ENCODE results near the gene ITGA2.

GRCh38 chr5:52948418-52949076 is 40.6 kb upstream of the ITGA2 start:
- TF ChIP-seq, protein P1, sequence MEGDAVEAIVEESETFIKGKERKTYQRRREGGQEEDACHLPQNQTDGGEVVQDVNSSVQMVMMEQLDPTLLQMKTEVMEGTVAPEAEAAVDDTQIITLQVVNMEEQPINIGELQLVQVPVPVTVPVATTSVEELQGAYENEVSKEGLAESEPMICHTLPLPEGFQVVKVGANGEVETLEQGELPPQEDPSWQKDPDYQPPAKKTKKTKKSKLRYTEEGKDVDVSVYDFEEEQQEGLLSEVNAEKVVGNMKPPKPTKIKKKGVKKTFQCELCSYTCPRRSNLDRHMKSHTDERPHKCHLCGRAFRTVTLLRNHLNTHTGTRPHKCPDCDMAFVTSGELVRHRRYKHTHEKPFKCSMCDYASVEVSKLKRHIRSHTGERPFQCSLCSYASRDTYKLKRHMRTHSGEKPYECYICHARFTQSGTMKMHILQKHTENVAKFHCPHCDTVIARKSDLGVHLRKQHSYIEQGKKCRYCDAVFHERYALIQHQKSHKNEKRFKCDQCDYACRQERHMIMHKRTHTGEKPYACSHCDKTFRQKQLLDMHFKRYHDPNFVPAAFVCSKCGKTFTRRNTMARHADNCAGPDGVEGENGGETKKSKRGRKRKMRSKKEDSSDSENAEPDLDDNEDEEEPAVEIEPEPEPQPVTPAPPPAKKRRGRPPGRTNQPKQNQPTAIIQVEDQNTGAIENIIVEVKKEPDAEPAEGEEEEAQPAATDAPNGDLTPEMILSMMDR (IDR thresholded peaks at IDR 0.05; ENCODE audit: insufficient read depth, low read length, poor library complexity, severe bottlenecking), result peak; percentile 59
- TF ChIP-seq EZH2phosphoT487 (conservative IDR thresholded peaks at IDR 0.05; ENCODE audit: low read length), result no peak
